Hypothalamus (tissue), 51 donors: ENCODE measurements around the gene TMEM255A.

Experiments used
- DNase-seq, 51 donors: peaks; one replicate each; lab custom pipeline; 2025; lab: John Stamatoyannopoulos, UW

Gene TMEM255A

DNA sequence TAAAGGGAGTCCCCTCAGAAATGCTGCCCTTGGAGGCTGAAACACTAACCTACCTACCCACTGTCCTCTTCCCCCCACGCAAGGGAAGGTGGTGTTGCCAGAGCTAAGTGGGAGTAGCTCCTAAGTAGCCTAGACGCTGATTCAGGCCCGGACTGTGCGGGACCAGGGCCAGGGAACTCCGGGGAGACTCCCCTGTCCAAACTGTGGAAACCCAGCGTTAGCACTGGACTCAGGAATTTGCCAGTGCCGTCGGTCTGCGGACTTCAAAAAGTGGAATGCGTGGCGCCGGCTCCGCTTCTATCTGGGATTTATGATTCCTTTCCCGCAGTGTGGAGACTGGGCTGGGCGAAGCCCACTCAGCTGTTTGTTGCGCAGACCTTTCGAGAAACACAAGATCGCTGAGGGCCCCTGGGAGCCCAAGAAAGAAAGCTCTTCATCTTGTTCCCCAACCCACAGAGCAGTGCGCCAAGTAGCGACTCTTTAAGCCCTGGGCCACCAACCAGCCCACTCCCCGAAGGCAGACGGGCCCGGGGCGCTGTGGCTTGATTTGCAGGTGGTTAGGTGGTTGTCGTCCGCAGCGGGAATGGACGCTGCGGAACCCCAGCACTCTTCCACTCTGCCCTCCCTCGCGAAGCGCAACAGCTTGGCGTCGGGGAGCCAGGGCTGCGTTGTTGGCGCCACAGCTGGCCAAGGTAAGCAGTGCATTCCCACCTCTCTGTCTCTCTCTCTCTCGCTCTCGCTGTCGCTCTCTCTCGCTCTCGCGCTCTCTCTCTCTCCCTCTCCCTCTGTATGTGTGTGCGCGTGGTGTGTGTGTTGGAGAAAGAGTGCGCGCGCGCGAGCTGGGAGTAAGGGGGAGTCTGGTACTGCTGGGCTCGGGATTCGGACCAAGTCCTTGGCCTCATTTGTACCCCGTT lies 2.0 kb downstream of the TMEM255A start:
- peak in 45 of 51 donors; percentile 0 to 60 (median 24) for DNase-seq

GRCh38 chrX:120308558-120308957 lies 2.7 kb downstream of the TMEM255A start:
- peak in 1 of 51 donors; percentile 3 for DNase-seq

- no peak for DNase-seq
Measured at GRCh38 chrX:120306630-120307029, 4.6 kb downstream of the TMEM255A start.

- DNase-seq: no peak
Measured at GRCh38 chrX:120305531-120306141, 5.6 kb downstream of the TMEM255A start.

GRCh38 chrX:120304256-120304655 lies 7.0 kb downstream of the TMEM255A start:
- no peak for DNase-seq

- peak in 7 of 51 donors; percentile 0 to 14 (median 2) for DNase-seq
Measured at GRCh38 chrX:120302434-120302833, 8.8 kb downstream of the TMEM255A start.

- DNase-seq: peak in 1 of 51 donors; percentile 29
Measured at GRCh38 chrX:120301960-120302359, 9.3 kb downstream of the TMEM255A start.

DNA sequence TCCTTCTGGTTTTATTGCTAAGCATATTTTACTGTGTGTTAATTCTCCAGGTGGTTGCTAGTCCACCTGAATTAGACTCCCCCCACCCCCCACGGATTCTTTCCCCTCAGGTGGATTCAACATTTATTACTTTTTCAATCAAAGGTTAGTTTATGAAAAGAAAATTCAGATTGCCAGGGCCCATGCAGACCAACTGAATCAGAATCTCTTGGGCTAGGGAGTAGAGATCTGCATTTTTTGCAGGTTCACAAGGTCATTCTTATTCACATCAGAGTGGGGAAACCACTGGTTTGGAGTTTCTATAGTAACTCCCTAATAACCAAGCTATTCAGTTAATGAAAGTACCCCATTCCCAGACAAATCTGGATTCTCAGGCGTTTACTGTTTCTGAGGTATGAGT lies 9.8 kb downstream of the TMEM255A start:
- no peak for DNase-seq

DNA sequence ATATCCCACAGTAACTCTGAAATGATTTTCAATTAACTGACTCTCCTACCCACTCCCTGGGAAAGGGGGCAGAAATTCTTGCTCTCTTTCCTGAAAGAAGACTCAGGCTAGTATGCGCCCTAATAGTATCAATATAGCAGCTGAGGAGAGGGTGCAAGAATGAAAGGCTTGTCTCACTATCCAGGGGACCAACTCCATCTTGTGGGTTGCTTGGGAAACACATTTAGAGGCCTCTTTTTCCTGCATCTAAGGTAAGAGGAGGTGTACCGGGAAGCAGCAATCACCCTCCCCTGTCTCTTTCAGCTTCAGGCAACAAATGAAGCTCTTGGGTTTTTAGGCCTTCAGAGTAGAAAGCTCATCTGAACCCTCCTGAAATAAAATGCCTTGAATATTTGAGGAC lies 11.3 kb downstream of the TMEM255A start:
- DNase-seq: no peak

DNA sequence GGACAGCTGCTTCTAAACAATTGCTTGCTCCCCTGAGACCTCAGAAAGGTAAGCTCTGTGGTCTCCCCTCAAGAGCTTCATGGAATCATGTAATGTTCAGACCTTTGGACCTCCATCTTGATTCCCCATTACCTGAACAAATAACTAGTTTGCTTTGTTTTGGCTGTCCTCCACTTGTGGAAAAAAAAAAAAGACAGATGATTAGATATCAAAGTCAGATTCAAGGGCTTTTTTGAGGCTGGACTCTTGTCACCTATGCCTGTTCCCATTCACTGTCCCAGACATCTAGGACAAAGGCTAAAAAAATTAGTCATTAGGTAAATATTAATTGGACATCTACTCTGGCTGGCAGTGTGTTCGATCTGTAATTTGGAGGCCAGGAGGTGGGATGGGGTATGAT lies 13.3 kb downstream of the TMEM255A start:
- DNase-seq: no peak

- DNase-seq: no peak
Measured at GRCh38 chrX:120294651-120295050, 16.6 kb downstream of the TMEM255A start.

DNA sequence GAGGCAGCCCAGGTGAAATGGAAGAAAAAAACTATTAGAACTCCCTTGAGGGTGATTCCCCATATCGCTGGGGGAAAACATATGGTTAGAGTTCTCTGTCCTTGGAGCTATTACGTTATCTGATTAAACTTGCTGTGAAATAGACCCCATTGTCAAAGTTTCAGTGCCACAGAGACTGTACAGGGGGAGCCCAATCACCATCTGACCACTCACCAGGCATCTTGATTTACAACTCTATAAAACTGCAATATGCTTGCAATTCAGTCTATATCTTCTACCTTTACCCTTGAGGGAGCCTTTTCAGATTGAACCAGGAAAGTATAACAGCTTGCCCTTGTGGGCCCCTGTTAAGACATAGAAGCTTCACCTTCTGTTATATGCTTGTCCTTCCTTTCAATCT lies 18.2 kb downstream of the TMEM255A start:
- DNase-seq: no peak

DNA sequence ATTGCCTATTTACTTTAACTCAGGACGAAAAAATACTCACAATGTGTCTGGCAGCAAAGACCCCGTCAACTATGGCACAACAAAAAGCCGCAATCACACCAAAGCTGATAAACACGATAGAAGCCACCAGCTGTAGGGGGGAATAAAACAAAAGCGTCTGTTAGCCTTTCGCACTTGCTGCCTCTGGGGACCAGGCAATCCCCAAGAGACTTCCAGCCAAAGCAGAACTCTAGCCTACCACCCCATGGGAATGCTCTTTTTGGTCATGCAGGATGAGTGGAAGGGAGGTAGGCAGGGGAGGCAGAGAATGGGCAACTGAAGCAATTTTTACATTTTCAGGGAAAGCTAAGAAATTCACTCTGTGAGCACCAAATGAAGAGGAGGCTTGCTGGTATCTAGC lies 20.1 kb downstream of the TMEM255A start:
- no peak for DNase-seq

- DNase-seq: no peak
Measured at GRCh38 chrX:120290107-120290506, 21.2 kb downstream of the TMEM255A start.

GRCh38 chrX:120287513-120288112 lies 23.6 kb downstream of the TMEM255A start:
- no peak for DNase-seq

- no peak for DNase-seq
Measured at GRCh38 chrX:120286733-120287512, 24.3 kb downstream of the TMEM255A start.

- no peak for DNase-seq
Measured at GRCh38 chrX:120282697-120283096, 28.6 kb downstream of the TMEM255A start.

DNA sequence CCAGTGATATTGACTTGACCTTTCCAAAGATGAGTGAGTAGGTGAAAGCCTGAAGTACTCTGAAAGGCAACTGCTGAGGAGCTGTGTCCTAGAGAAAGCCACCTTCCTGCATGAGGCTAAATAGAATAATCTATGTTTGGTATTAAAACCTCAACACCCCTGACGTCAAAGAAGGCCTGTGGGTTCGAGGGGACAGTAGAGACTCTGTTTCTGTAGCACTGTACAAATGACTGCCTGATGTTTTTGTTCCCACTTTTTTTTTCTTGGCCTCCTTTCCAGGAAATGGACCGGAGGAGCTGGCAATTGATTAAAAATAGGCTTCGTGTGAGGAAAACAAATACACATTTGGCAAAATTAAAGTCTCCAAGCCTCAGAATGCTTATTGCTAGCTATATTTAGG lies 29.5 kb downstream of the TMEM255A start:
- no peak for DNase-seq

DNA sequence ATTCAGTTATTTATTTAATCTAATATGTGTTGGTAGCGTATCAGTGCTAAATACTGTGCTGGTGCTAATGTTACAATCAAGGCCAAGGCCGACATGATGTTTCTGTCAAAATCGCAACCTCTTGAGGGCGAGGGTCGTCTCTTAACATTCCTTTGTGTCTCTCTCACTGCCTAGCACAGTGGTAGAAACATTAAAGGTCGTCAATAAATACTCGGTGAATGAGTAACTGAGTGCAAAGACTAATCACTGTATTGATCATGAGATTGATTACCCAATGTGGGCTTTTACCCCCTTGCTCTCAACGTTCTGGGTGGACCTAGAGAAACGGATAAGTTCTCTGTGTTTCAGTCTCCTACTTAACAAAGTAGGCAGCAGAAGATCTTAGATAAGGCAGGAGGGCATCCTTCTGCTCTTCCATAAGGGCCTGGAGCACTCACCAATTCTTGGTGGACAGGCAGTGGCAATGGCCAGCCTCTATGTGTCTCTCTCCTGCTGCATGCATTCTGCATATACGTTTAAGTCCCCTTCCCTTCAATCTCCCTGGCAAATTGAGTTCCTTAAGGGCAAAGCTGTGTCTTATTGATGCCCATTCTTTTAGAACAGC lies 30.1 kb downstream of the TMEM255A start:
- no peak for DNase-seq

DNA sequence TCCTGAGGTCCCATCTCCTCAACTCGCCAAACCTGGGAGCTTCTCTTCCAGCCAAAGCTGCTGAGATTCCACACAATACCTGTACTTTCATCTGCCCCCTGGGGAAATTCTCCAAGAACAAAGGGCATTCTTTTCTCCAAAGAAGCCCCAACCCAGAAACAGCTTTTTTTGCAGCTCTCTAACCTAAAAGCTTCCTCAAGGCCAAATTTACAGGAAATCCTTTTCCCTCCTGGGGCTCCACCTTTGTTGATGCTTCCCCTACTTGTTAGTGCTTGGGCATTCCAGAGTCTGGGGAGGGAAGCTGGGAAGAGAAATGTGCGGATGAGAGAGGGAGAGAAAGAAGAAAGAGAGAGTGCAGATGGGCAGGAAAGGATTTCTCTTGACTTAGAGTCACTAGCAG lies 36.3 kb downstream of the TMEM255A start:
- no peak for DNase-seq
